ENCODE results near the gene TMEM250. TPM values are rescaled to one million over a fixed set of nuclear protein-coding genes. Genes with fewer than 3 reads are reported as not detected.
"Not testable (repeated sequence)": the region's sequence is repeated elsewhere in the genome, so short reads cannot be mapped to it uniquely, and the experiment has no call there.

TMEM250 gene
- total RNA-seq, 1 experiment from 2014 or later, result 26.3 TPM

DNA sequence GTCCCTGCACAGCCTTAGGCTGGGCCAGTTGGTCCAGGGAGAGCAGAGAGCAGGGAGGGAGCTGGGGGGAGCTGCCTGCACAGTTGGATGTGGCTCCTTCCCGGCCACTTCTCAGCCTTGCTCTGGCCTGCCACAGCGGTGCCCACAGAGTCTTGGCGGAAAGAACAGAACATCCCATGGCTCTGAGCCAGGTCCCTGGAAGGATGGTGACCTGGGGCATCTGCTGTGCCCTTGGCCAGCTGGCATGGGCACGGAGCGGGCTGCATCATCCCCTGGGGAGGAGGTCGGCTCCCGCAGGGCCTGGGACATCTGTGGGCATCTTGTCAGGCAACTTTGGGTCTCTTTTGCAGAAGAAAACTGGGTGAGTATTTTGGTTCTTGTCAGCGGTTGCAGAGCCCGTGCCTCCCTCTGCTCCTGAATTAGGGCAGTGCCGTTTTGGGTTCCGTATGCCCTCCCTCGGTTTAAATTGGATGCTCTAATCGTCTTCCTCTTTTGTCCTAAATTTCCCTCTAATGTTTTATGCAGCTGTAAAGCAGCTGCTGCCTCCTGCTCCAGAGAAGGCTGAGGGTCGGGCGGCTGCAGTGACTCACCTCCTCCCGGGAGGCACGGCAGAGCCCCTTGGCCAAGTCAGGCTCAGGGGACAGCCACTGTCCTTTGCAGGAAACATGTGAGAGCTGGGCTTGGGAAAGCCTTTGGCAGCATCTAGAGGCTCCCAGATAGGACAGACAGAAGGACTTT is 13.1 kb downstream of the TMEM250 start:
- BruUV-seq (replicated peaks), result no TSS peak
- no peak overlapping the region for H3K27ac Mint-ChIP-seq (ENCODE audit: unreplicated experiment)
- DNase-seq, result no peak
- no peaks in the 10 kb centered on the region for H3K4me1 Mint-ChIP-seq (ENCODE audit: low read depth, unreplicated experiment)
- CTCF ChIA-PET, result no interaction called here
- intact Hi-C loops (cut with micrococcal nuclease; ENCODE audit: unreplicated experiment), result no loop called here
- no peaks in the 10 kb centered on the region for H3K9me3 Mint-ChIP-seq (ENCODE audit: low read depth, unreplicated experiment)
- TF ChIP-seq, protein P1, sequence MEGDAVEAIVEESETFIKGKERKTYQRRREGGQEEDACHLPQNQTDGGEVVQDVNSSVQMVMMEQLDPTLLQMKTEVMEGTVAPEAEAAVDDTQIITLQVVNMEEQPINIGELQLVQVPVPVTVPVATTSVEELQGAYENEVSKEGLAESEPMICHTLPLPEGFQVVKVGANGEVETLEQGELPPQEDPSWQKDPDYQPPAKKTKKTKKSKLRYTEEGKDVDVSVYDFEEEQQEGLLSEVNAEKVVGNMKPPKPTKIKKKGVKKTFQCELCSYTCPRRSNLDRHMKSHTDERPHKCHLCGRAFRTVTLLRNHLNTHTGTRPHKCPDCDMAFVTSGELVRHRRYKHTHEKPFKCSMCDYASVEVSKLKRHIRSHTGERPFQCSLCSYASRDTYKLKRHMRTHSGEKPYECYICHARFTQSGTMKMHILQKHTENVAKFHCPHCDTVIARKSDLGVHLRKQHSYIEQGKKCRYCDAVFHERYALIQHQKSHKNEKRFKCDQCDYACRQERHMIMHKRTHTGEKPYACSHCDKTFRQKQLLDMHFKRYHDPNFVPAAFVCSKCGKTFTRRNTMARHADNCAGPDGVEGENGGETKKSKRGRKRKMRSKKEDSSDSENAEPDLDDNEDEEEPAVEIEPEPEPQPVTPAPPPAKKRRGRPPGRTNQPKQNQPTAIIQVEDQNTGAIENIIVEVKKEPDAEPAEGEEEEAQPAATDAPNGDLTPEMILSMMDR (IDR thresholded peaks at IDR 0.05; ENCODE audit: unreplicated experiment), result no peak
- no peaks in the 10 kb centered on the region for H3K36me3 Mint-ChIP-seq (ENCODE audit: insufficient read depth, unreplicated experiment)
- H3K4me3 Mint-ChIP-seq (ENCODE audit: low read depth, unreplicated experiment), result no peak overlapping the region
- H3K27me3 Mint-ChIP-seq (ENCODE audit: unreplicated experiment), result peaks cover 37% of the 10 kb centered on the region

- no peaks in the 10 kb centered on the region for H3K36me3 Mint-ChIP-seq (ENCODE audit: insufficient read depth, unreplicated experiment)
- no peak overlapping the region for H3K4me3 Mint-ChIP-seq (ENCODE audit: low read depth, unreplicated experiment)
- no peaks in the 10 kb centered on the region for H3K4me1 Mint-ChIP-seq (ENCODE audit: low read depth, unreplicated experiment)
- DNase-seq, result no peak
- H3K9me3 Mint-ChIP-seq (ENCODE audit: low read depth, unreplicated experiment), result no peaks in the 10 kb centered on the region
- TF ChIP-seq, protein P1 (IDR thresholded peaks at IDR 0.05; ENCODE audit: unreplicated experiment), result no peak
- CTCF ChIA-PET, result interaction anchor here (0.8 kb wide), 1 partner anchor 148 kb away, joined by 5 read pairs; no protein-coding TSS in a partner anchor
- BruUV-seq (replicated peaks), result no TSS peak
- intact Hi-C loops (cut with micrococcal nuclease; ENCODE audit: unreplicated experiment), result no loop called here
- peaks cover 38% of the 10 kb centered on the region for H3K27me3 Mint-ChIP-seq (ENCODE audit: unreplicated experiment)
- H3K27ac Mint-ChIP-seq (ENCODE audit: unreplicated experiment), result no peak overlapping the region
These were observed 13.8 kb downstream of the TMEM250 start for GRCh38 chr9:136104916-136105315.

DNA sequence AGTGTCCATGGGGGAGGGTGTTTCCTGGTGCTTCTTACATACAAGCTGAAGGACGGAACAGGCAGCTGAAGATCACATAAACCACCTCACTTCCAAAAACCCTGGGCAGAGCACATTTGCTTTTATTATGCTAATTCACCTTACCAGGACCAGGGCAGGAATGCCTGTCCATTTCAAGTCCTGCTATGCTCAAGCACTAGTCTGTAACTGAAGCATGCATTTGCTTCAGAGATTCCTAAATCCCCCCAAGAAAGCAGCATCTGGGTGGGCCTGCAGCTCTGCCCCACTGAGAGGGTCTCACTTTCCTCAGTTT is 14.2 kb downstream of the TMEM250 start:
- CTCF ChIA-PET, result interaction anchor here (0.6 to 0.8 kb wide), 2 partner anchors 148 to 207 kb away, joined by 3 to 5 read pairs; no protein-coding TSS in a partner anchor
- DNase-seq, result no peak
- no TSS peak for BruUV-seq (replicated peaks)
- TF ChIP-seq, protein P1 (IDR thresholded peaks at IDR 0.05; ENCODE audit: unreplicated experiment), result no peak
- Mint-ChIP-seq H3K27me3 (ENCODE audit: unreplicated experiment) (peaks cover 43% of the 10 kb centered on the region), H3K4me3 (ENCODE audit: low read depth, unreplicated experiment) (no peak overlapping the region), H3K27ac (ENCODE audit: unreplicated experiment) (no peak overlapping the region), H3K4me1 (ENCODE audit: low read depth, unreplicated experiment) (no peaks in the 10 kb centered on the region), H3K9me3 (ENCODE audit: low read depth, unreplicated experiment) (no peaks in the 10 kb centered on the region), H3K36me3 (ENCODE audit: insufficient read depth, unreplicated experiment) (no peaks in the 10 kb centered on the region)
- intact Hi-C loops (cut with micrococcal nuclease; ENCODE audit: unreplicated experiment), result no loop called here

DNA sequence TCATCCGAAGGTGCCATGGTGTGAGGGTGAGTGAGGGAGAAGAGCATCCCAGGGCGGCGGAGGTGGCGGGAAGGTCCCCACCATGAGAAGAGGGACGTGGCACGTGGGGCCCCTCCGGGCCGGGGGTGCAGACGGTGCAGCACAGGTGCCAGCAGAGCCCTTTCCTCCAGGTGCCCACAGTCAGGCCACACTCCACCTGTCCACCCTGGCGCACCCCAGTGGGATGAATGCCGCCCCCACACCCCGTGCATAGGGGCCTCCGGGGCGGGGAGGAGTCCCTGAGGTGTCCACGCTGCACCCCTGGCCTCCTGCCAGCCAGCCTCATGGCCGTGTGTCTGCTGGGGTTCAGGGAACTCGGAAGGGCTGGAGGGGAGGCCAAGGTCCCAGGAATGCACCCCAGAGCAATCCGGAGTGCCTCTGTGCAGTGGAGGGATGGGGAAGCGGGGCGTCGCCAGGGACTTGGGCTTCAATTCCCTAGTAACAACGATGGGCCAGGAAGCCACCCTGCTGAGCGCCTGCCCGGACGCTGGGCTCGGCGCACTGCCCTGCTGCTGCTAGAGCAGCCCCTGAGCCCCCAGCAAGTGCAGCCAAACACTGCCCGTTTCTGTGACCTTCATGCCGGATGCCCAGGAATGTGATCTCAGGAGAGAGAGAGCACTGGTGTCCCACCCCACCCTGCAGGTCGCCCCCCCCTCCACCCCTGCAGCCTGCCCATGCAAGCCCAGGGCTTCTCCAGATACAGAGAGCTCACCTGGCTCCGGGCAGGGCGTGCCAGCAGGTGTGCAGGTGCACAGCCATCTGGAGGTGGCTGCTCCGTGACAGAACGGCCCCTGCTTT is 14.8 kb downstream of the TMEM250 start:
- Mint-ChIP-seq H3K27me3 (ENCODE audit: unreplicated experiment) (peaks cover 49% of the 10 kb centered on the region), H3K4me3 (ENCODE audit: low read depth, unreplicated experiment) (no peak overlapping the region), H3K9me3 (ENCODE audit: low read depth, unreplicated experiment) (no peaks in the 10 kb centered on the region), H3K27ac (ENCODE audit: unreplicated experiment) (no peak overlapping the region), H3K36me3 (ENCODE audit: insufficient read depth, unreplicated experiment) (no peaks in the 10 kb centered on the region), H3K4me1 (ENCODE audit: low read depth, unreplicated experiment) (no peaks in the 10 kb centered on the region)
- CTCF ChIA-PET, result interaction anchor here (0.6 to 0.8 kb wide), 2 partner anchors 147 to 207 kb away, joined by 3 to 5 read pairs; no protein-coding TSS in a partner anchor
- no peak for DNase-seq
- TF ChIP-seq, protein P1 (IDR thresholded peaks at IDR 0.05; ENCODE audit: unreplicated experiment), result no peak
- BruUV-seq (replicated peaks), result no TSS peak
- intact Hi-C loops (cut with micrococcal nuclease; ENCODE audit: unreplicated experiment), result no loop called here

GRCh38 chr9:136101615-136102074 is 17.0 kb downstream of the TMEM250 start:
- CTCF ChIA-PET; BruUV-seq (replicated peaks); H3K4me3 Mint-ChIP-seq (ENCODE audit: low read depth, unreplicated experiment): not testable (repeated sequence)

More at GRCh38 chr9:136101615-136102074, 17.0 kb downstream of the TMEM250 start:
- H3K27ac Mint-ChIP-seq (ENCODE audit: unreplicated experiment); H3K4me1 Mint-ChIP-seq (ENCODE audit: low read depth, unreplicated experiment); H3K36me3 Mint-ChIP-seq (ENCODE audit: insufficient read depth, unreplicated experiment); DNase-seq; intact Hi-C loops (cut with micrococcal nuclease; ENCODE audit: unreplicated experiment); H3K9me3 Mint-ChIP-seq (ENCODE audit: low read depth, unreplicated experiment): not testable (repeated sequence)
- peaks cover 61% of the 10 kb centered on the region for H3K27me3 Mint-ChIP-seq (ENCODE audit: unreplicated experiment)

Data from Calu3 (cell line).